NCI-H2107 treated with DMSO at 0.1 percent for 48 hours (cell line): ENCODE measurements around the gene SOD2.
"Not testable (repeated sequence)": the region's sequence is repeated elsewhere in the genome, so short reads cannot be mapped to it uniquely, and the experiment has no call there.

ENCODE experiments used
- DNase-seq: peaks from one replicate; lab custom pipeline; 2025; ENCODE audit not compliant: unreplicated experiment; lab: John Stamatoyannopoulos, UW

The SOD2 gene

DNA sequence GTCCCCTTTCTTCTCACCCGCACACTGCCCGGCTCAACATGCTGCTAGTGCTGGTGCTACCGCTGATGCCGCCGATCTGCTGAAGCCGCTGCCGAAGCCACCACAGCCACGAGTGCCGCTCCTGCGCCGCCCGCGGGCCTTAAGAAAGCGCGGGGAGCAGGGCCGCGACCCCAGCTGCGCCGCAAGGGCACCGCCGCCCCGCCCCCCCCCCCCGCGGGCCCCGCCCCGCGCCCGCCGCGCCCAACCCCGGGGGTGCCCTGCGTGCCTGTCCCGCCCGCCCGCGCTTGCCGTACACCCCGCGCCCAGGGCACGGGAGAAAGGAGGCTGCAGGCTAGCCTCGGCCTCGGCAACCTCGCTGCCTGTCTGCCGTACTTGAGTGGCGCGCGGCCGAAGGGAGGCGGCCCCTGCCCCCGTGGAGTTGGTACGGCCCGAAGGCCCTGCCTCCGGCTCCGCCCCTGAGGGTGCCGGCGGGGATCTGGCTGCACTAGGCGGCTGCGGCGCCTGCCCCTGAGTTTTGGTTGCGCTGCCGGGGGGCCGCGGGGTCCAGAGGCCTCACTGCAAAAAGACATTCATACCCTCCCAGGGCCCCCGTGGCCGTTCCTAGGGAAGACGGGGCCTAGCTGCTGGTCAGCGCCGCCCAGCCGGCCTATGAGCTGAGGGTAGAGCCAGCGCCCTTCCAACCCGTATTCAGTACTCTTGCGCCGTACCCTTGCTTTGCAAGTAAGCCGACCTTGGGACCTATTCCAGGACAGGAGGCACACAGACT, at the start of gene SOD2:
SOD2 (minus strand) TSS at position 114 of the 766 bp plus-strand sequence; CDS start at position 40, 74 bp downstream.
- peak; percentile 40 for DNase-seq

DNA sequence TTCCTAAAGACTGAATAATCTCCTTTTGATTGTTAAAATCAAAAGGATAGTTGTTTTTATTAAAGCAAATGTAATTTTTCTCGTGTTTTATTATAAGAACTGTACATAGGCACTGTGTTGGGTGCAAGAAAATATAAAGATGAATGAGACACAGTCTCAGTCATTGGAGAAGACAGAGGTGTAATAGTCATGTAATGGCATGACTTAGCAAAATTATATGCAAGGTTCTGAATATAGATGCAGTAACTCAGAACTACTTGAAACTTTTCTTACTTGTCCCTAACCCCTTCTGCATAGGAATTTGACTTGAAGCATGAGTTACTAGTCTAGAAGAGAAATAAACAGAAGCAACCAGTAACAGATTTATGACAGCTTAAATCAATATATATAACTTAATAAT, 49.1 kb upstream of the SOD2 start:
- no peak for DNase-seq

DNA sequence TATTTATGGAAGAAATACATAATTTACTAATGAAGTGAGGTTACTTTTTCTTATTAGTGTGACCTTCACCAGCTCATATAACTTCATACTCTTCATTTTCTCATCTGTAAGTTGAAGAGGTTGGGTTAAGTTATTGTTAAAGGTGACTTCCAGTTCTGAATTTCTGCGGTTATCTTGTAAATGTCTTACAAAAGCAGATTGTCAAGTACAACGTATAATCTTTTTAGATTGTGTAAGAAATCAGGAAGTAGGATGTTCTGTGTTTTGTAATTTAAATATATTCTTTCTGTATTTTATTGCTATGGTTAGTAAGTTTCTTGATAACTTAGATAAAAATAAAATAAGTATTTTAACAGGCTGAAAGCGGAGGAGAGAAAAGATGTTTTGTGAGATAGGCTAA, 46.3 kb upstream of the SOD2 start:
- DNase-seq = no peak

DNA sequence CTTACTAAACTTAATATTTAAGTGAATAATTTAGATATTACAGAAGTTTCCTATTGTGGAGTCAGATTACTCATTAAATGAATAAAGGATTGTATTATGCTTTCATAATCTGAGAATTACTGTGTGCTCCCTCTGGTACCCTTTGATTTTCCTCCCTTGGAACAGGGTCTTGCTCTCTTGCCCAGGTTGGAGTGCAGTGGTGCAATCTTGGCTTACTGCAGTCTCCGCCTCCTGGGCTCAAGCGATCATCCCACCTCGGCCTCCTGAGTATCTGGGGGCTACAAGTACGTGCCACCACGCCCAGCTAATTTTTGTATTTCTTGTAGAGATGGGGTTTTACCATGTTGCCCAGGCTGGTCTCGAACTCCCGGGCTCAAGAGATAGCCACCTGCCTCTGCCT, 43.9 kb upstream of the SOD2 start:
- no peak for DNase-seq

DNA sequence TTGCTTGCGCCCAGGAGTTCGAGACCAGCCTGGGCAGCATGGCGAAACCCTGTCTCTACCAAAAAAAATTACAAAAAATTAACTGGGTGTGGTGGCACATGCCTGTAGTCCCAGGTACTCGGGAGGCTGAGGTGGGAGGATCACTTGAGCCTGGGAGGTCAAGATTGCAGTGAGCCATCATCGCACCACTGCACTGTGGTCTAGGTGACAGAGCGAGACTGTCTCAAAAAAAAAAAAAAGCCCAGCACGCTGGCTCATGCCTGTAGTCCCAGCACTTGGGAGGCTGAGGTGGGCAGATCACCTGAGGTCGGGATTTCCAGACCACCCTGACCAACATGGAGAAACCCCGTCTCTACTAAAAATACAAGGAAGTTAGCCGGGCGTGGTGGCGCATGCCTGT, 40.4 kb upstream of the SOD2 start:
- not testable (repeated sequence) for DNase-seq

DNA sequence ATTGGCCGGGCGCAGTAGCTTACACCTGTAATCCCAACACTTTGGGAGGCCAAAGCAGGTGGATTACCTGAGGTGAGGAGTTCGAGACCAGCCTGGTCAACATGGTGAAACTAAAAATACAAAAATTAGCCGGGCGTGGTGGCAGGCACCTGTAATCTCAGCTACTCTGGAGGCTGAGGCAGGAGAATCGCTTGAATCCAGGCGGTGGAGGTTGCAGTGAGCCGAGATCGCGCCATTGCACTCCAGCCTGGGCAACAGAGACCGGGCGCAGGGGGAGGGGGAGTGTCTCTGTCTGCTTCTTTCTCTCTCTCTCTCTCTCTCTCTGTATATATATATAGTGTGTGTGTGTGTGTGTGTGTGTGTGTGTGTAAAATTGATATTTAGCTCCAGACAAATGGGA, 39.5 kb upstream of the SOD2 start:
- not testable (repeated sequence) for DNase-seq

DNA sequence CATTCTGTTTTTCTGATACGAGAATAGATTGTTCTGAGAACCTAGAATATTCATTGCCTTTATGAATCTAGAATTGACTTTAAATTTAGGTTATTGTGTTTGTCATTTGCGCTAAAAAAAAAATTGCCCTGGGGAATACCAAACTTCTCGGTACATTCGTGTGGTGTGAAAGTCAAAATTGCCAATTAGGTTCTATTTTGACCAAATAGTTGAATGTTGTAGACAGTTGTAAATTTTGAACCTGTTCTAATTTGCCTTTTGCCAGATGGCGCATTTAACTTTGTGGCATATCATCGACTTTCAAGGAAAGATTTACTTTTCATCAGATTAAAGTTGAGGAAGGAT, 37.3 kb upstream of the SOD2 start:
- DNase-seq = no peak

DNA sequence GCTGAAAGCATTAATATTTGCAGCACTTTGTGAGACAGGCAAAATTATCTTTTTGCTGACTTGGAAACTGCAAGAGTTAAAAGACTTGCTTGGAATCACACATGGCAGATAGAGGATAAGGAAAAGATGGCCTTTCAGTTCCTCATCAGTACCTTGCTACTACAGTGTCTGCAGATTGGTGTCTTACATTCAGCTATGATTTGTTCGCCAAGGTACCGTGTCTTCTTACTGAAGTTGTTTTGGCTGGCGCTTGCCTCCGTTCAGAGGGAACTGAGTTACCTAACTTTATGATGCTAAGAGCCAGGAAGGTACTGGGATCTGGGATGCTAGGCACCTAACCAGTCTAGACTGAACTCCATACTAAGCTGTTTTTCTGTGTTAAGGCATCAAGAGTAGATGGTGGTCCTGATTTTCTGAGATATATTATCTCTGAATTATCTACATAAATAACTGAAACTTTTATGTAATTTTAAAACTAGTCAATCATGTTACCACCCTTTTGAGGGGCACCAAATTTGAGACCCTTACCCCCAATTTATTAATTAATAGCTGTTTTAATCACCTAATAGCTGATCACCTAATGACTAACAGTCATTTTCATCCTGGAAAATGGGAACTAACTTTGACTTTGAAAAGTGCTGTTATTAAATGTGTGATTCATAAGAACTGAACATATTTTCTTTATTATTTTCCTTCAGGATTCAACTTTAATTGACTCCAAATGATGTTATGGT, 36.7 kb upstream of the SOD2 start:
- DNase-seq = no peak

DNA sequence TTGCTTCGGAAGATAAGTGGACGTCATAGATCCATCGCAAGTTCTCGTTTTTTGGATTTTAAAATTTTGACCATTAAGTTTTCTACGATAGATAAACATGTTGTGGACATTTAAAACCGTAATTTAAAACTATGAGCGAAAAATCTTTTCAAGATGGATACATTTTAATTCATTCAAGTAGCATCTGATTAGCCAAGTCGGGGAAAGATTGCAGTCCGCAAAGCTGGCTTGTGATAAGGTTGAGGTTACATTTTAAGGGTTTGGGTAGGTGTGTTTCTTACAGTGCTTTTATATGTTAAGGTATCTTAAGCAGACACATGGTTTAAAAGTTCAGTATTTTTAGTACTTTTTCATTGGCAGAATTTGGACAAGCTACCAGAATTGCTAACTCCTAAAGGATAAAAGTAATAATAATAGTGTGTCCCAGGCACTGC, 35.5 kb upstream of the SOD2 start:
- no peak for DNase-seq

DNA sequence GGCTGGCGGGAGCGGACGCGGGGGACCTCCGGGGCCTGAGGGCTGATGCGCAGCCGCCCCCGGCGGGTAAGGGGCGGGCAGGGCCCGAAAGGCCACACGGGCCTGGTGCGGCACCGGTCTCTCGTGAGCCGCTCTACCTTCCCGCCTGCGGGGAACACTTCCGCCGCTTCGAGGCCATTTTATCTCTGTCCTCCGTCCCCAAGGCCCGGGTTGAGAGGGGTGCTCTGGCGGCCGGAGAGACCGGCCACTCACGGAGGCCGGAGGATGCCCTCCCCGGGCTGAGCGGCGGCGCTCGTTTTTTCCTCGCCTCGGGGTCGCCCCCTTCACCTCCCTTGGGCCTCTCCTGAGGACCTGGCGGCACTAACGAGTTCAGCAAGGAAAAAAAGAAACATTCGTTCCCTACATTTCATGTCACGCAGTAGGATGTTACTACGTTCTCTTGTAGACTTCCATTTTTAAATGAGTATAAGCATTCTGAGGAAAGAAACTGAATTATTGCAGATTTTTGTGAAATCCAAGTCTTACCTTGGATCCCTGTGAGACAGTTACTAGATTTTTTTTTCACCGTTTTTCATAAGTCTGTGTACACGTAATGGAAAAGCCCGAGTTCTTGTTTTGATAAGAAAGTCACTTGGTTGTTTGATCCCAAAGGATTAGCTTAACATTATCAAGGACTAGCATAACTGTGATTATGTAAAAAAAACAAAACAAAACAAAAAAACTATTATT, 34.8 kb upstream of the SOD2 start:
- no peak for DNase-seq

DNA sequence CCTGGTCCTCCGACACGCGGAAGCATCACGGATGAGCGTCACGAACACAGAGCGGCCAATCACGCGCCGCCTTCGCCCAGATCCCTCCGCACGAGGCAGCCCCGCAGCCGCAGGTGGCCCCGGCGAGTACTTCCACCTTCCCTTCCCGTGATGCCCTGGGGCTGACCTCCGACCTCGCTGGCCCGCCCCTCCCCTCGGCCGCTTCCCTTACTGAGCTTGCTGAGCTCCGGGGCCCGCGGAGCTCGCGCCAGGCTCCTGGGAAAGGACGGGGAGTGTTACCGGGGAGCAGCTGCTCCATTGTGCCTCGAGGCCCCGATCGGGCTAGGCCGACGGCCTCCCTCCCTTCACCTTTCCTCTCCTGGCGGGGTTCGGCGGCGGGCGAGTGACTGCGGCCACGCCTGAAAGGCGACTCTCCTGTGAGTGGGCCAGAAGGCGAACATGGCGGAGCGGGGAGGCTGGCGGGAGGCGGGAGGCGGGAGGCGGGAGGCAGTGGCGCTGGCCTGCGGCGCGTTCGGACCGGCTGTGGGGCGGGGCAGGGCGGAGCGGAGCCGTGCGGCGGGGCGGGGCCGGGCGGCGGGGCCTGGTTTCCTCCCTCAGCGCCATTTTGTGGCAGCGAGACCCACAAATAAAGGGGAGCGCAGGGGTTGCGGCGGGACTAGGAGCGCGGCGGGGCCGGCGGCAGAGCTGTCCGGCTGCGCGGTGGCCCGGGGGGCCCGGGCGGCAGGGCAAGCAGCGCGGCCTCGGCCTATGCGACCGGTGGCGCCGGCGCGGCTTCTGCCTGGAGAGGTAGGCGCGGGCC, 34.1 kb upstream of the SOD2 start, which contains the start of gene WTAP:
WTAP (plus strand) TSS at position 589 of the 799 bp plus-strand sequence. CDS start 8,760 bp downstream, outside the sequence.
- DNase-seq = peak; percentile 88

DNA sequence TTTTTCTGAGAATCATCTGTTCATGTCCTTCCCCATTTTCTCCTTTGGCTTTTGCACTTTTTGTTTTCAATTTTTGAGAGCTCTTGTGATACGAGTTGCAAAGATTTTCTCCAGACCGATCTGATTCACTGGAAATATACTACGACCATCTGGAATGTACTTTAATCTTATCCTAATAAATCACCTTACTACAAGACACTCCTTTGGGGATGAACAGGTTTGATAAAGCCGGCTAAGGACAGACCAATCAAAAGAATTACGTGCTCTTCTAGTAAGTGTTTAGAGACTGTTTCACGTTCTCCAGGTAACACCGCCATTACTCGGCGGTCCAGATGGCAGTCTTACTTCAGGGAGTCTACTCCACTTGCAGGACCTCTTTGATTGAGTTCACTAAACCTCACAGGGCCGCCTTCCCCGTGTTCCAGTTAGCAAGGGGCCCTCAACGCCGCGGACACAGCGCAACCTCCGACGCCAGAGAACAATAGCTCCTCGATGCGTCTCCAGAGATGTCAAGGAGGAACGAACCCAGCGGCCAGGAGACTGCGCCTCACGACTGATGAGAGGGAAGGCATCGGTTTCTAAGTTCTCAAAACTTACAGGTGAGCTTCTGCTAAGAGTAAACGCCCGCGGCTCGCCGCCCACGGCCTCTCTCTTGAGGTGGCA, 33.3 kb upstream of the SOD2 start:
- DNase-seq = no peak

DNA sequence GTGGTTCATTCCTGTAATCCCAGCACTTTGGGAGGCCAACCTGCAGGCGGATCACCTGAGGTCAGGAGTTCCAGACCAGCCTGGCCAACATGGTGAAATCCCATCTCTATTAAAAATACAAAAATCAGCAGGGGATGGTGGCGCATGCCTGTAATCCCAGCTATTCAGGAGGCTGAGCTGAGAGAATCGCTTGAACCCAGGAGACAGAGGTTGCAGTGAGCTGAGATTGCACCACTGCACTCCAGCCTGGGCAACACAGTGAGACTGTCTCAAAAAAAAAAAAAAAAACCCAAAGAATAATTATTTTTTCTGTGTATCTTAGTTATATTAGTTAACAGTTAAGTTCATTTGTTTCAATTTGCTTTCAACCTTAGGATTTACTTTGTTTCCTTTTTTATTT, 32.2 kb upstream of the SOD2 start:
- not testable (repeated sequence) for DNase-seq

DNA sequence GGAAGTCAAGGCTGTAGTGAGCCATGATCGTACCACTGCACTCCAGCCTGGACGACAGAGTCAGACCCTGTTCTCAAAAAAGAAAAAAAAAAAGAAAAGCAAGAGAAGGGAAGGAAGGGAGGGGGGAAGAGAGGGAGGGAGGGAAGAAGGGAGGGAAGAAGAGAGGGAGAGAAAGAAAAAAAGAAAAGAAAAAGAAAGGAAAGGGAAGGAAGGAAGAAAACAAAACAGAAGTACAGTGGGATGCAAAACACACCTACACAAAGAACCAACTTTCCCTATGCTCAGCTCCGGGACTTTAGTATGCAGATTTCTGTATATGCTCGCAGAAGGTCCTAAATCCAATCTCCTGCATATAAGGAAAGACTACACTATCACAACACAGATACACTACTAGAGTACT, 31.7 kb upstream of the SOD2 start:
- no peak for DNase-seq

DNA sequence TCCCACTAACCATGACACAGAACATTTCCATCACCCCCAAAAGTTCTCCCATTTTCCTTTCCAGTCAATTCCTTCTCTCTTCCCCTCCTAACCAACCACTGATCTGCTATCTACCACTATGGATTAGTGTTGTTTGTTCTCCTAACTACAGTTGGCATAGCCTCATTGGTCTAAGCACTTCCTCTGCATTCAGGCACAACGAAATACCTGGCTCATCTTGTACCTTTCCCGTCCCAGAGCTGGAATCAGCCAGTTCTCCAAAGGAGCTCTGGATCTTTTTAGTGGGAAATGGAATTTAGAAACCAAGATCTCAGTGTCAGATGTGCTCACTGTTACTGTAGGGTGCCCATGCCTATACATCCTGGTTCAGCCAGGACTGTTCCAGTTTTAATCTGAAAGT, 30.2 kb upstream of the SOD2 start:
- DNase-seq = no peak

DNA sequence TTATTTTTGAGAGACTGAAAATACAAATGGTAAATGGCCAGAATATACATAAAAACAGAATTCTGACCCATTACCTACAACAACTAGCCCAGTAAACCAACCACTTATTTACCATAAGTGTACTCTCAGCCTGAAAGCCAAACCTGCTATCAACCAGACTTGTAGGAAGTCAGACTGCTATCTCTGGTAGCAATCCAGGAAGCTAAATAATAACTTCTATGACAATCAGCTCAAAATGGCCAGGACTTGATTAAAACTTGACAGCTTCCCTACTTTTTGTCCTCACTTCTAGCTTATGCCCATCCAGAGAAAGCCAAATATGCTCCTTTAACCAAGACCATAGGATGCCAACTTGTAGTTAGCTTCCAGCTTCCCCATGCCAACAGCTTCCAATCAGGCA, 29.6 kb upstream of the SOD2 start:
- no peak for DNase-seq

DNA sequence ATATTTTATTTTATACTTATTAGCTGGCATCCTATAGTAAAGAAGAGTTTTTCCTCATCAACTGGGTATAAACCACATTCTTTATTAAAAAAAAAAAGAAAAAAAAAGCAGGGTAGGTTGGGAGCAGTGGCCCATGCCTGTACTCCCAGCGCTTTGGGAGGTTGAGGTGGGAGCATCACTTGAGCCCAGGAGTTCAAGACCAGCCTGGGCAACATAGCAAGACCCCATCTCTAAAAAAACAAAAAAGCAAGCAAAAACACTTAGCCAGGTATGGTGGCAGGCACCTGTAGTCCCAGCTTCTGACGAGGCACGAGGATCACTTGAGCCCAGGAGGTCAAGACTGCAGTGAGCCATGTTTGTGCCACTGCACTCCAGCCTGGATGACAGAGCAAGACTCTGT, 28.9 kb upstream of the SOD2 start:
- DNase-seq = not testable (repeated sequence)

DNA sequence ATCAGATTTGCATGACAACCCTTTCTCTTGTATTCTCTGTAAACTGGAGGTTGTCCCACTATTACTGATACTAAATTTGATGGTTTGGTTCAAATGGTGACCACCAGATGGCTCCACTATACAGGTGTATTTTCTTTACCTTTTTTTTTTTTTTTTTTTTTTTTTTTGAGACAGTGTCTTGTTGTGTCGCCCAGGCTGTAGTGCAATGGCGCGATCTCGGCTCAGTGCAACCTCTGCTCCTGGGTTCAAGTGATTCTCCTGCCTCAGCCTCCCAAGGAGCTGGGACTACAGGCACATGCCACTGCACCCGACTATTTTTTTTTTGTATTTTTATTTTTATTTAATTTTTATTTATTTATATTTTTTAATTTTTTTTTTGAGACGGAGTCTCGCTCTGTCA, 27.7 kb upstream of the SOD2 start:
- peak; percentile 12 for DNase-seq

DNA sequence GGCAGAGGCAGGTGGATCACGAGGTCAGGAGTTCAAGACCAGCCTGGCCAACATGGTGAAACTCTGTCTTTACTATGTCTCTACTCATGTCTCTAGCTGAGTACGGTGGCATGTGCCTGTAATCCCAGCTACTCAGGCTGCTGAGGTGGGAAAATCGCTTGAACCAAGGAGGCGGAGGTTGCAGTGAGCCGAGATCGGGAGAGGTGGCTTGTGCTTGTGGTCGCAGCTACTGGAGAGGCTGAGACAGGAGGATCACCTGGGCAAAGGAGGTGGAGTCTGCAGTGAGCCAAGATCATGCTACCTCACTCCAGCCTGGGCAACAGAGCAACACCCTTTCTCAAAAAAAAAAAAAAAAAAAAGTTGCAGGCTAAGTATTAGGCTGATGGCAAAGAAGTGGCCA, 26.2 kb upstream of the SOD2 start:
- DNase-seq = no peak

DNA sequence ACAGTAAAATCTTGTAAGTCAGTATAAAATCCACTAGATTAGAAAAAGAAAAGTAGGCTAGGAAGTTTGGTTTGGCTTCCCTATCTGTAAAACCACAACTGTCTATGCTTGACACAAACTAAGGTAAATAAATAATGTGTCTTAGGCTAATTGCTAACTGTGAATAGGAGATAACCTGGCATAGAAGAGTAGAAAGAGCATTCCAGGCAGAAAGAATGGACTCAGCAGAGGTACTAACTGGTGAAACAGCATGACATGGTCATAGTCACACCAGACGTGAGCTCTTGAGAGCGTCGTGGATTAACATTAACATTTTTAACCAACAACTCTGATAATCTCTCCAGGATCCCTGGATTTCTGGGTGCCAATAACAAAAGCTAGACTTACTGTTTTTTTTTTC, 25.6 kb upstream of the SOD2 start:
- no peak for DNase-seq
